ENCODE measurements around the gene TBC1D22A.

Gene TBC1D22A

GRCh38 chr22:47067911-47068625, 305.6 kb downstream of the TBC1D22A start:
- DNase-seq: no peak

GRCh38 chr22:47068626-47068996, 306.2 kb downstream of the TBC1D22A start:
- no peak for DNase-seq

- no peak for DNase-seq
These were observed 306.8 kb downstream of the TBC1D22A start for GRCh38 chr22:47069270-47069669.

- DNase-seq: peak; percentile 22
These were observed 308.8 kb downstream of the TBC1D22A start for GRCh38 chr22:47071078-47071806.

GRCh38 chr22:47071807-47072641, 309.6 kb downstream of the TBC1D22A start:
- no peak for DNase-seq

- DNase-seq: no peak
These were observed 310.2 kb downstream of the TBC1D22A start for GRCh38 chr22:47072642-47072967.

- no peak for DNase-seq
These were observed 310.6 kb downstream of the TBC1D22A start for GRCh38 chr22:47073075-47073474.

- DNase-seq: no peak
These were observed 311.7 kb downstream of the TBC1D22A start for GRCh38 chr22:47074105-47074504.

GRCh38 chr22:47075568-47075967, 313.1 kb downstream of the TBC1D22A start:
- DNase-seq: no peak

GRCh38 chr22:47076758-47077157, 314.3 kb downstream of the TBC1D22A start:
- DNase-seq: no peak

GRCh38 chr22:47080100-47080499, 317.6 kb downstream of the TBC1D22A start:
- DNase-seq: no peak

- DNase-seq: no peak
These were observed 320.1 kb downstream of the TBC1D22A start for GRCh38 chr22:47082505-47082904.

GRCh38 chr22:47083379-47083986, 321.0 kb downstream of the TBC1D22A start:
- DNase-seq: no peak

- no peak for DNase-seq
These were observed 321.8 kb downstream of the TBC1D22A start for GRCh38 chr22:47084226-47084625.

GRCh38 chr22:47086596-47087248, 324.3 kb downstream of the TBC1D22A start:
- no peak for DNase-seq

- DNase-seq: no peak
These were observed 326.2 kb downstream of the TBC1D22A start for GRCh38 chr22:47088480-47089158.

GRCh38 chr22:47089374-47089773, 326.9 kb downstream of the TBC1D22A start:
- DNase-seq: no peak

GRCh38 chr22:47089796-47090460, 327.5 kb downstream of the TBC1D22A start:
- DNase-seq: no peak

- no peak for DNase-seq
These were observed 328.3 kb downstream of the TBC1D22A start for GRCh38 chr22:47090591-47091245.

- no peak for DNase-seq
These were observed 328.8 kb downstream of the TBC1D22A start for GRCh38 chr22:47091246-47091651.
